ENCODE measurements around the gene KRTAP16-1.

The KRTAP16-1 gene

GRCh38 chr17:41329279-41329948 lies 20.3 kb upstream of the KRTAP16-1 start:
- no peak for DNase-seq (ENCODE audit: low read depth in 2 of 3, low spot score in 2 of 3)

DNA sequence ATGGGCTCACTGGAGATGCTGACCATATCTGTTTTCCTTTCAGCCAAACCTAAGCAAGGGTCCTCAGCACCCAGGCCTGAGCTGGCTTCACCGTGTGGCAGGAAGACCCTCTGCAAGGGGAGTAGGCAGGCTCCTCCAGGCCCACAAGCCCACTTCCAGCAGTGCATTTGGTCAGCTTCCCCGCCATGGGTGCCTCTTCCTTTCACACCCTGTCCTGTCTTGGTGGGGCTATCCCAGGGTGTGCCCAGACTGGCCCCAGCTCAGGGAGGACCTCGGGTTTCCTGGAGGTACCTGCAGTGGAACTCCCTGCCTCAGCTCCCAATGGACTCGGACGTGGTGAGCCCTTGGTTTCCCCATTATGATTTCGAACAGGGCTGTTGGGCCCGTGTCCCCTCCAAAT lies 19.1 kb upstream of the KRTAP16-1 start:
- DNase-seq (ENCODE audit: low read depth in 2 of 3, low spot score in 2 of 3) = no peak

GRCh38 chr17:41327411-41328120 lies 18.5 kb upstream of the KRTAP16-1 start:
- DNase-seq (ENCODE audit: low read depth in 2 of 3, low spot score in 2 of 3) = no peak

GRCh38 chr17:41326173-41327145 lies 17.4 kb upstream of the KRTAP16-1 start:
- no peak for DNase-seq (ENCODE audit: low read depth in 2 of 3, low spot score in 2 of 3)

- no peak for DNase-seq (ENCODE audit: low read depth in 2 of 3, low spot score in 2 of 3)
These were observed 16.5 kb upstream of the KRTAP16-1 start for GRCh38 chr17:41325611-41326010.

- DNase-seq (ENCODE audit: low read depth in 2 of 3, low spot score in 2 of 3) = no peak
These were observed 16.0 kb upstream of the KRTAP16-1 start for GRCh38 chr17:41325126-41325525.

DNA sequence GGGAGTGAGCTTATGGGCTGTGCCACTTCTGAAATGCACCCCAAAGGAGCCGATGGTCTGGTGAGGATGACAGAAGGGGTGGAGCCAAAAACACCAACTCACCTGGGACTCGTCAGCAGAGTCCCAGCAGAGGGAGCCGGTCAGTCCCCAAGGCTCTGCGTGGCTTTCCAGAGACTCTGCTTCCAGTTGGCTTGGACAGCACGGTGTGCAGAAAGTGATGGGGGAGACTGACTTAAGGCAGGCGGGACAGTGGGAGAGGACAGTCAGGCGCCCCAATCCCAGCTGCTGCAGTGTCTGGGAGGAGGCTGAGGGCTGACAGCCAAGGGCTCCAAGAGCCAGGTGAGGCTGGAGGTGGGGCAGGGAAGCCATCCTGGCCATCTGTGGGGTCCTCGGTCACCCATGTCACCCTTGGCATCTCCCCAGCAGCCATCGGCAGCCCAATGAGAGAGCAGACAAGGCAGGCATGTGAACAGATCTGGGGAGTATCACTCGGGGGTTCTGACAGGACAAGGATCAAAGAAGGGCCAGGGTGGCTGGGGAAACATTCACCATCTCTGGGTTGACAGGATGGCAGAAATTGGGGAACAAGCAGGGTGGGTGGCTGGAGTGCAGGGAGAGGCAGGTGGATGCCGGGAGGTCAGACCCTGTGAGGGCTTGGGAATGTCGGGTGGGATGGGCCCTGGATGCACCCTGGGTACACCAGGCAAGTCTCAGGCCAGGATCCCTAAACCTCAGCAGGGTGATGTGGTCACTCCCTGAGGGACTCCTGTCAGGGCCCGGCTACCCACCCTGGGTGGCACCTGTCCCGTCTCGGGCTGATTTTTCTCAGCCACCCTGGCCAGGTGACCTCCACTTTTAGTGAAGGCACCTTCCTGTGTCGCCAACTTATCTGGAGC lies 15.3 kb upstream of the KRTAP16-1 start:
- no peak for DNase-seq (ENCODE audit: low read depth in 2 of 3, low spot score in 2 of 3)

GRCh38 chr17:41322903-41323895 lies 14.1 kb upstream of the KRTAP16-1 start:
- no peak for DNase-seq (ENCODE audit: low read depth in 2 of 3, low spot score in 2 of 3)

DNA sequence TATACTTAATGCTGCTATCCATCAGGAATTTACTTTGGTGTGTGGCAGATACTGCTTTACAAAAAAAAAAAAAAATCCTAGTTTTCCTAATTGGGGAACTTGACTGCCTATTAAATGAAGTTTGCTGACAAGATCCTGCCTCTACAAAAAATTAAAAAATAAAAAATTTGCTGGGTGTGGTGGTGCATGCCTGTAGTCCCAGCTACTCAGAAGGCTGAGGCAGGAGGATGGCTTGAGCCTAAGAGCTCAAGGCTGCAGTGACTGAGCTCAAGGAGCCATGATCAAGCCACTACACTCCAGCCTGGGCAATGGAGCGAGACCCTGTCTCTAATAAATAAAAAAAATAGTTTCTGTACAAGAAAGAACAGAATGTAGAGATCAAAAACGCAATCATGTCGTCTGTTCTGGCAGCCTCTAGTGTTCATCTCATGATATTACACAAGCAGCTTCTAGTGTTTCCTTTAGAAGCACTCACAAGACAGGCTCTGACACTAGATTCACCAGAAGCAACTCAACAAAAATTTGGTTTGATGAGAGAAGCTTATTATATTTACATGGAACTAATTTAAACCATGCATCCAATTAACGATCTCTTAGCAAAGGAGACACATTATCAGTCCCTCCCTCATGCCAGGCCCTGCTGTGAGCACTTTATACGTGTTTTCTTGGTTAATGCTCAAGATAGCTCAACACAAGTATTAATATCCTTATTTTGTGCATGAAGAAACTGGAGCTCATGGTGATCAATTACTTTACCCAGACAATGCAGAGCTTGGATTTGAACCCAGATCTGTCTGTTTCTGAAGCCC lies 13.2 kb upstream of the KRTAP16-1 start:
- no peak for DNase-seq (ENCODE audit: low read depth in 2 of 3, low spot score in 2 of 3)

DNA sequence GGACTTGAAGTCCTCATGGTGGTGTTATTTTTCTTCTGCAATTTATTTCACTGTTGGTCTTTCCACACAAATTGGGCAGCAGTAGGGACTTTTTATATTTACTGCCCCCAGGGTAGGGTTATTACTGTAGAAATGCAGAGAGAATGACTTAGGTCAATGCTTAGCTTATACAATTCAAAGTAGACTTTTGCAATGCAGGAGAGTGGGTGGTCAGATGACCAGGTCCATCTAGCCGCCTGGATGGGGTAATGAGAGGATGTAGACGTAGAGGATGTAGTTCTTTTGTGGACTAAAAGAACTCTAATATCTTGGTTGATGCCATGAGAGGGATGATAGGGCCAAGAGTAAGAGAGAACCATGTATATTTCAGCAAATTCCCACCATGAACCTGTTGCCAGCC lies 9.1 kb upstream of the KRTAP16-1 start:
- no peak for DNase-seq (ENCODE audit: low read depth in 2 of 3, low spot score in 2 of 3)

GRCh38 chr17:41315814-41316445 lies 6.8 kb upstream of the KRTAP16-1 start:
- DNase-seq (ENCODE audit: low read depth in 2 of 3, low spot score in 2 of 3) = no peak

- DNase-seq (ENCODE audit: low read depth in 2 of 3, low spot score in 2 of 3) = no peak
These were observed 6.2 kb upstream of the KRTAP16-1 start, which contains the start of gene KRTAP17-1 for GRCh38 chr17:41315204-41315794. Gene KRTAP17-1 (minus strand): TSS chr17:41315710. CDS start chr17:41315650, 60 bp downstream.

GRCh38 chr17:41311111-41311510 lies 2.0 kb upstream of the KRTAP16-1 start:
- DNase-seq (ENCODE audit: low read depth in 2 of 3, low spot score in 2 of 3) = no peak

DNA sequence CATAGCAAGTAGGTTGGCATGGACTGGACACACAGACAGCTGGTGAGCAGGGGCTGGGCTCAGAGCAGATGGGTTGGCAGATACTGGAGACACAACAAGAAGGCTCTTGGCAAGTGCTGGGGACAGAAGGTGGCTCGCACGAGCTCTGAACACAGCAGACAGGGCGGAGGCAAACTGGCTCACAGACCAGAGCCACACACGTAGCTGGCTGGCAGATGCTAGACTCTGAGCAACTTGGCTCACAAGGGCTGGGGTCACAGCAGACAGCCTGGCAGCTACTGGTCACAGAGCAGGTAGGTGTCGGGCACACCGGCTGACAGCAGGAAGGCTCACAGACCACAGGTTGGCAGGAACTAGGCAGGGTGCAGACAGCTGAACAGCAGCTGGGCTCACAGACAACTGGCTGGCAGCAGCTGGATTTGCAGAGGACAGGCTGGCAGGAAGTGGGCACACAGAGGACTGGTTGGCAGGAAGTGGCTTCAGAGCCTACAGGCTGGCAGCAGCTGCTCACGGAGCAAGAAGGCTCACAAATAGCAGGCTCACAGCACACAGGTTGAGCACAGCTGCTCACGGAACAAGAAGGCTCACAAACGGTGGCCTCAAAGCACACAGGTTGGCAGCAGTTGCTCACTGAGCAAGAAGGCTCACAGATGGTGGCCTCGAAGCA lies 725 bp downstream of the KRTAP16-1 start:
- peak; percentile 14 to 23 (median 22) for DNase-seq (ENCODE audit: low read depth in 2 of 3, low spot score in 2 of 3)

GRCh38 chr17:41307647-41308046 lies 1.5 kb downstream of the KRTAP16-1 start:
- DNase-seq (ENCODE audit: low read depth in 2 of 3, low spot score in 2 of 3) = no peak

- no peak for DNase-seq (ENCODE audit: low read depth in 2 of 3, low spot score in 2 of 3)
These were observed 5.0 kb downstream of the KRTAP16-1 start for GRCh38 chr17:41304091-41304490.

DNA sequence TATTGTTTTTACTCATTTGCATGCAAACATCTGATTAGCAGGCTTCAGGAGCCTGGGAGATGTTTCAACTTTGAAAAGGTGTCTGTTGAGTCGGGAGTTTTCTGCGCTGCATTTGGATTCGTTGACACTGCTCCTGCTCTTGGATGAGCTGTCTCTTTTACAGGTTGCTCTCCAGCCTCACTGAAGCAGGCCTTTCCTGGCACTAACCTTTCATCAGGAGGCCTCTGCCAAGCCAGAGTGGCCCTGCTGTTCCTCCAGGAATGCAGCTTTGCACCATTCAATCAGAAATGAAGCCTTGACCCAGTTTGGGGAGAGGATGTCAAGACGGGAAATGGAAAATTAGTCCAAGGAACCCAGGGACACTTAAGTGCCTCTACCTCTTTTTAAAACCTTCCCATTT lies 6.1 kb downstream of the KRTAP16-1 start:
- no peak for DNase-seq (ENCODE audit: low read depth in 2 of 3, low spot score in 2 of 3)
